SK-N-SH (cell line): Measurements from ENCODE around the gene NPAS3. TPM values are rescaled to one million over a fixed set of nuclear protein-coding genes. Genes with fewer than 3 reads are reported as not detected.

ENCODE experiments used
- CTCF ChIA-PET: fragments of 300-600, 350-600 bp; formaldehyde crosslinking; extraction: SDS; loops from one replicate; lab custom pipeline; 2021; lab: Yijun Ruan, JAX
- POLR2A ChIA-PET: fragments of 350-600 bp; sonication (Branson Sonifier 250); formaldehyde crosslinking; extraction: SDS; loops from one replicate; lab custom pipeline; 2020; ENCODE audit warnings: antibody characterized with exemption, inconsistent platforms; lab: Yijun Ruan, JAX
- DNase-seq: peaks from one replicate; pipeline ENCODE4 v3.0.0; 2012
- H2AFZ ChIP-seq: fragments of 200-600 bp; sonication (generic); 2 replicates; pipeline ENCODE4 v1.8.1; 2016; ENCODE audit warnings: antibody characterized with exemption, mild to moderate bottlenecking, low read depth
- H3F3A ChIP-seq: fragments of 200-600 bp; sonication (generic); replicated peaks from 2 replicates; pipeline ENCODE3; 2016; ENCODE audit warnings: antibody characterized with exemption, mild to moderate bottlenecking; ENCODE audit not compliant: insufficient read depth
- H3K27ac ChIP-seq, 2 experiments: fragments of 200-500 bp in 1 of 2; fragments of 200-600 bp in 1 of 2; sonication (Bioruptor generic) in 1 of 2; sonication (generic), shearing (Covaris generic) in 1 of 2; 2 replicates each; pipeline versions ENCODE4 v1.5.1 to v1.6.1; 2014 to 2016; ENCODE audit warnings: low read depth in 2 of 2, inconsistent platforms in 1 of 2, low read length in 1 of 2, mild to moderate bottlenecking in 1 of 2, mixed read lengths in 1 of 2
- H3K27me3 ChIP-seq: fragments of 200-600 bp; sonication (generic), shearing (Covaris generic); 2 replicates; pipeline ENCODE4 v1.6.1; 2016; ENCODE audit warnings: mixed run types; ENCODE audit not compliant: insufficient read depth
- H3K36me3 ChIP-seq, 2 experiments: fragments of 200-500 bp in 1 of 2; fragments of 200-600 bp in 1 of 2; sonication (Bioruptor generic) in 1 of 2; sonication (generic) in 1 of 2; replicated peaks in 1 of 2; 2 replicates each; pipeline versions ENCODE3 to v1.5.1; 2014 to 2016; ENCODE audit warnings: low read length in 1 of 2, mild to moderate bottlenecking in 1 of 2; ENCODE audit not compliant: insufficient read depth in 2 of 2, control insufficient read depth in 1 of 2
- H3K4me1 ChIP-seq, 2 experiments: fragments of 200-500 bp in 1 of 2; fragments of 200-600 bp in 1 of 2; sonication (Bioruptor generic) in 1 of 2; sonication (generic), shearing (Covaris generic) in 1 of 2; 2 replicates each; pipeline versions ENCODE4 v1.5.1 to v1.6.1; 2014 to 2016; ENCODE audit warnings: low read depth in 1 of 2, low read length in 1 of 2, mixed run types in 1 of 2; ENCODE audit not compliant: insufficient read depth in 2 of 2, control insufficient read depth in 1 of 2
- H3K4me2 ChIP-seq: fragments of 200-600 bp; sonication (generic), shearing (Covaris generic); 2 replicates; pipeline ENCODE4 v1.6.1; 2017; ENCODE audit warnings: mixed run types
- H3K4me3 ChIP-seq, 2 experiments: fragments of 200-500 bp in 1 of 2; fragments of 200-600 bp in 1 of 2; sonication (Bioruptor generic) in 1 of 2; sonication (generic), shearing (Covaris generic) in 1 of 2; 2 replicates each; pipeline versions ENCODE4 v1.5.1 to v1.8.1; 2014 to 2016; ENCODE audit warnings: low read depth in 2 of 2, inconsistent platforms in 1 of 2, low read length in 1 of 2, mild to moderate bottlenecking in 1 of 2, mixed read lengths in 1 of 2, moderate library complexity in 1 of 2
- H3K79me2 ChIP-seq: fragments of 200-600 bp; sonication (generic); 2 replicates; pipeline ENCODE4 v1.8.1; 2017; ENCODE audit warnings: mild to moderate bottlenecking; ENCODE audit not compliant: insufficient read depth
- H3K9ac ChIP-seq: fragments of 200-600 bp; sonication (generic); 2 replicates; pipeline ENCODE4 v1.6.1; 2017; ENCODE audit warnings: mixed run types
- H3K9me2 ChIP-seq: fragments of 200-600 bp; sonication (generic); 2 replicates; pipeline ENCODE4 v1.6.1; 2017; ENCODE audit warnings: mixed run types
- H3K9me3 ChIP-seq: fragments of 200-600 bp; sonication (generic); 2 replicates; pipeline ENCODE4 v1.6.1; 2017; ENCODE audit warnings: mixed run types, mild to moderate bottlenecking, moderate library complexity
- H4K20me1 ChIP-seq: fragments of 200-600 bp; sonication (generic); 2 replicates; pipeline ENCODE4 v1.6.1; 2017; ENCODE audit warnings: mild to moderate bottlenecking, mixed run types; ENCODE audit not compliant: insufficient read depth
- EP300 ChIP-seq, 2 experiments: IDR thresholded peaks; 2 replicates each; pipeline versions ENCODE4 v1.4.0 to v1.6.1; 2012; ENCODE audit warnings: borderline replicate concordance in 1 of 2, low read depth in 1 of 2, low read length in 1 of 2
- EZH2phosphoT487 ChIP-seq: fragments of 200-600 bp; sonication (generic); IDR thresholded peaks from 2 replicates; pipeline ENCODE4 v1.6.1; 2017; ENCODE audit warnings: low read depth, mixed run types, mild to moderate bottlenecking, antibody characterized with exemption, moderate library complexity, borderline replicate concordance
- FOSL2 ChIP-seq: IDR thresholded peaks from 2 replicates; pipeline ENCODE4 v1.4.0; 2012; ENCODE audit warnings: low read depth, mild to moderate bottlenecking, moderate library complexity, borderline replicate concordance
- FOXJ3 ChIP-seq: sonication (generic); formaldehyde crosslinking; IDR thresholded peaks from 2 replicates; pipeline ENCODE4 v1.5.1; 2020; ENCODE audit warnings: mild to moderate bottlenecking, missing genetic modification reagents
- GABPA ChIP-seq: IDR thresholded peaks from 2 replicates; pipeline ENCODE4 v1.4.0; 2012; ENCODE audit warnings: low read depth, mild to moderate bottlenecking
- JUND ChIP-seq: IDR thresholded peaks from 2 replicates; pipeline ENCODE4 v1.4.0; 2012
- MEF2A ChIP-seq: IDR thresholded peaks from 2 replicates; pipeline ENCODE4 v1.4.0; 2012; ENCODE audit warnings: low read depth, borderline replicate concordance
- MXI1 ChIP-seq: IDR thresholded peaks from 2 replicates; pipeline ENCODE4 v1.6.1; 2012; ENCODE audit warnings: mild to moderate bottlenecking, low read depth, low read length, improper control_type of control experiment
- NFIC ChIP-seq: IDR thresholded peaks from 2 replicates; pipeline ENCODE4 v1.4.0; 2012; ENCODE audit warnings: borderline replicate concordance
- TAF1 ChIP-seq: IDR thresholded peaks from 2 replicates; pipeline ENCODE4 v1.6.1; 2012; ENCODE audit warnings: low read depth, mild to moderate bottlenecking, low read length, moderate library complexity, borderline replicate concordance
- TCF12 ChIP-seq: IDR thresholded peaks from 2 replicates; pipeline ENCODE4 v1.4.0; 2012
- YY1 ChIP-seq: IDR thresholded peaks from 2 replicates; pipeline ENCODE4 v1.4.0; 2012; ENCODE audit warnings: low read depth, mild to moderate bottlenecking
- WGBS: methylation state at CpG from one replicate; pipeline ENCODE4 v1.1.6; 2017; ENCODE audit warnings: low lambda C conversion rate; 5-methylcytosine and 5-hydroxymethylcytosine counted together
- polyA plus RNA-seq, 3 experiments: library from polyadenylated mRNA; depleted of rRNA; stranded (reverse); fragments of >200 nt; gene quantifications; 2 replicates each; pipeline ENCODE4 v1.2.3, GENCODE V29; 2012
- TF ChIP-seq, protein P1 (sequence below): IDR thresholded peaks from 2 replicates; pipeline ENCODE4 v1.6.1; 2012; ENCODE audit warnings: mild to moderate bottlenecking, low read depth, low read length, moderate library complexity
- TF ChIP-seq, protein P2 (sequence below): fragments of 150-350 bp; IDR thresholded peaks from 2 replicates; pipeline ENCODE4 v1.6.1; 2017; ENCODE audit warnings: antibody characterized with exemption, low read length, low read depth, borderline replicate concordance
- TF ChIP-seq, protein P3 (sequence below): IDR thresholded peaks from 2 replicates; pipeline ENCODE4; 2012
- TF ChIP-seq, protein P4 (sequence below): IDR thresholded peaks from 2 replicates; pipeline ENCODE4 v1.4.0; 2012; ENCODE audit warnings: low read depth
- TF ChIP-seq, protein P5 (sequence below): IDR thresholded peaks from 2 replicates; pipeline ENCODE4 v1.4.0; 2012; ENCODE audit warnings: low read depth, borderline replicate concordance

Gene NPAS3
- polyA plus RNA-seq, 1 of the 3 experiments (the other 2 are of a cell fraction), result 4.3 TPM

DNA sequence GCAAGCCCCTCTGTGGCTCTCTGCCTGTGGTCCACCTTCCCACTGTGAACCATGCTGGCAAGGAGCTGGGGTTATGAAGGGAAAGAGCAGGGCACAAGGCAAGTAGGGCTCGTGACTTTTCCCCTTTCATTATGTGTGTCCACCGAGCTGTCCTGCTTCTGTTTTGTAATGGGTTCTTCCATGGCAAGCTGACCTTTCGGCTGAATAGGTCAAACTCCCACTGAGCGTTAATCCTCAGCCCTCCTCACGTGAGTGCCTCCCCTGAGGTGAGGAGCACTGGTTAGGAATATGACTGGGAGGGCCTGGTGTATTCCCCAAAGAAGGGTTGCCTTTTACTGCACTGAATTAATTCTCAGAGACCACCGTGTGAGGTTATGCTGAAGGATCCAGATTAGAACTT lies 424.3 kb downstream of the NPAS3 start (continued):
- TF ChIP-seq, protein P1, sequence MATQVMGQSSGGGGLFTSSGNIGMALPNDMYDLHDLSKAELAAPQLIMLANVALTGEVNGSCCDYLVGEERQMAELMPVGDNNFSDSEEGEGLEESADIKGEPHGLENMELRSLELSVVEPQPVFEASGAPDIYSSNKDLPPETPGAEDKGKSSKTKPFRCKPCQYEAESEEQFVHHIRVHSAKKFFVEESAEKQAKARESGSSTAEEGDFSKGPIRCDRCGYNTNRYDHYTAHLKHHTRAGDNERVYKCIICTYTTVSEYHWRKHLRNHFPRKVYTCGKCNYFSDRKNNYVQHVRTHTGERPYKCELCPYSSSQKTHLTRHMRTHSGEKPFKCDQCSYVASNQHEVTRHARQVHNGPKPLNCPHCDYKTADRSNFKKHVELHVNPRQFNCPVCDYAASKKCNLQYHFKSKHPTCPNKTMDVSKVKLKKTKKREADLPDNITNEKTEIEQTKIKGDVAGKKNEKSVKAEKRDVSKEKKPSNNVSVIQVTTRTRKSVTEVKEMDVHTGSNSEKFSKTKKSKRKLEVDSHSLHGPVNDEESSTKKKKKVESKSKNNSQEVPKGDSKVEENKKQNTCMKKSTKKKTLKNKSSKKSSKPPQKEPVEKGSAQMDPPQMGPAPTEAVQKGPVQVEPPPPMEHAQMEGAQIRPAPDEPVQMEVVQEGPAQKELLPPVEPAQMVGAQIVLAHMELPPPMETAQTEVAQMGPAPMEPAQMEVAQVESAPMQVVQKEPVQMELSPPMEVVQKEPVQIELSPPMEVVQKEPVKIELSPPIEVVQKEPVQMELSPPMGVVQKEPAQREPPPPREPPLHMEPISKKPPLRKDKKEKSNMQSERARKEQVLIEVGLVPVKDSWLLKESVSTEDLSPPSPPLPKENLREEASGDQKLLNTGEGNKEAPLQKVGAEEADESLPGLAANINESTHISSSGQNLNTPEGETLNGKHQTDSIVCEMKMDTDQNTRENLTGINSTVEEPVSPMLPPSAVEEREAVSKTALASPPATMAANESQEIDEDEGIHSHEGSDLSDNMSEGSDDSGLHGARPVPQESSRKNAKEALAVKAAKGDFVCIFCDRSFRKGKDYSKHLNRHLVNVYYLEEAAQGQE, result no peak
- TF ChIP-seq, all 33 proteins: peak for 0

DNA sequence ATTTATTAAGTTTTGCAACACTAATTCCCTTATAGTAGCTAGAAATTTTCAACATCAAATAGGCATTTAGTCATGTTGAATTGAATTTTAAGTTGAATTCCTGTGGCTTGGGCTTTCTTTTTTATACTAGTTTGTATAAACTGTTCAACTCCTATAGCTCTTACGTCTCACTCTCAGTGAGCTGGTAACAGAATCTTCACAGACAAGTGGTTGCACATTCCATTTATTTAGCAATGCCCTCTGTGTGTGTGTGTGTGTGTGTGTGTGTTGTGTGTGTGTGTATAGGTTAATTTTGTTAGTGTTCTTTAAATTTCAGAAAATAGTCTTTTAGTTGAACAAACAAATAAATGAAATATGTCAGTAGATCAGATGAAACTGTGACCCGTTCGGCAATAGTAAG lies 425.0 kb downstream of the NPAS3 start:
- ChIA-PET CTCF (no interaction called here), POLR2A (no interaction called here)
- no peaks in the 10 kb centered on the region for H4K20me1 ChIP-seq
- no peaks in the 10 kb centered on the region for H3K27me3 ChIP-seq
- H3K79me2 ChIP-seq, result no peaks in the 10 kb centered on the region
- no peak overlapping the region for H3K9ac ChIP-seq
- no peaks in the 10 kb centered on the region for H3K9me2 ChIP-seq
- no peak overlapping the region for H2AFZ ChIP-seq
- no peaks in the 10 kb centered on the region for H3F3A ChIP-seq
- no peak for DNase-seq
- H3K27ac ChIP-seq, result no peak overlapping the region
- H3K4me1 ChIP-seq, result no peaks in the 10 kb centered on the region; a peak in 2 of 4 replicates
- no peak overlapping the region for H3K4me2 ChIP-seq
- no peak overlapping the region for H3K4me3 ChIP-seq
- TF ChIP-seq FOSL2 (no peak), MXI1 (no peak), JUND (no peak), MEF2A (no peak), EZH2phosphoT487 (no peak), TAF1 (no peak), YY1 (no peak), NFIC (no peak), TCF12 (no peak), GABPA (no peak), EP300 (IDR thresholded peaks at IDR 0.05; ENCODE audit: borderline replicate concordance in 1 of 2, low read depth in 1 of 2, low read length in 1 of 2) (no peak), FOXJ3 (CRISPR knock-in tag) (no peak)
- TF ChIP-seq, protein P2, sequence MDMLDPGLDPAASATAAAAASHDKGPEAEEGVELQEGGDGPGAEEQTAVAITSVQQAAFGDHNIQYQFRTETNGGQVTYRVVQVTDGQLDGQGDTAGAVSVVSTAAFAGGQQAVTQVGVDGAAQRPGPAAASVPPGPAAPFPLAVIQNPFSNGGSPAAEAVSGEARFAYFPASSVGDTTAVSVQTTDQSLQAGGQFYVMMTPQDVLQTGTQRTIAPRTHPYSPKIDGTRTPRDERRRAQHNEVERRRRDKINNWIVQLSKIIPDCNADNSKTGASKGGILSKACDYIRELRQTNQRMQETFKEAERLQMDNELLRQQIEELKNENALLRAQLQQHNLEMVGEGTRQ, result no peak
- TF ChIP-seq, protein P3, sequence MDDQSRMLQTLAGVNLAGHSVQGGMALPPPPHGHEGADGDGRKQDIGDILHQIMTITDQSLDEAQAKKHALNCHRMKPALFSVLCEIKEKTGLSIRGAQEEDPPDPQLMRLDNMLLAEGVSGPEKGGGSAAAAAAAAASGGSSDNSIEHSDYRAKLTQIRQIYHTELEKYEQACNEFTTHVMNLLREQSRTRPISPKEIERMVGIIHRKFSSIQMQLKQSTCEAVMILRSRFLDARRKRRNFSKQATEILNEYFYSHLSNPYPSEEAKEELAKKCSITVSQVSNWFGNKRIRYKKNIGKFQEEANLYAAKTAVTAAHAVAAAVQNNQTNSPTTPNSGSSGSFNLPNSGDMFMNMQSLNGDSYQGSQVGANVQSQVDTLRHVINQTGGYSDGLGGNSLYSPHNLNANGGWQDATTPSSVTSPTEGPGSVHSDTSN, result no peak
- TF ChIP-seq, protein P4, sequence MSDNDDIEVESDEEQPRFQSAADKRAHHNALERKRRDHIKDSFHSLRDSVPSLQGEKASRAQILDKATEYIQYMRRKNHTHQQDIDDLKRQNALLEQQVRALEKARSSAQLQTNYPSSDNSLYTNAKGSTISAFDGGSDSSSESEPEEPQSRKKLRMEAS, result no peak
- TF ChIP-seq, protein P5, sequence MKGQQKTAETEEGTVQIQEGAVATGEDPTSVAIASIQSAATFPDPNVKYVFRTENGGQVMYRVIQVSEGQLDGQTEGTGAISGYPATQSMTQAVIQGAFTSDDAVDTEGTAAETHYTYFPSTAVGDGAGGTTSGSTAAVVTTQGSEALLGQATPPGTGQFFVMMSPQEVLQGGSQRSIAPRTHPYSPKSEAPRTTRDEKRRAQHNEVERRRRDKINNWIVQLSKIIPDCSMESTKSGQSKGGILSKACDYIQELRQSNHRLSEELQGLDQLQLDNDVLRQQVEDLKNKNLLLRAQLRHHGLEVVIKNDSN, result no peak
- 71% methylated on average over 3 of the region's 3 CpGs for WGBS
- H3K36me3 ChIP-seq, result no peaks in the 10 kb centered on the region
- no peaks in the 10 kb centered on the region for H3K9me3 ChIP-seq
